Panc1 (cell line): Measurements from ENCODE around the gene ERN1. TPM values are rescaled to one million over a fixed set of nuclear protein-coding genes. Genes with fewer than 3 reads are reported as not detected.

ENCODE experiments used
- ATAC-seq: fragments of 200-7000 bp; cut with Tn5 transposase; 2 replicates; pipeline ENCODE4 v1.9.1; 2020; ENCODE audit warnings: mild to moderate bottlenecking, moderate library complexity
- BruUV-seq: library from RNA; stranded (reverse); fragments of 400-500 nt; replicated peaks from 2 replicates; lab custom pipeline; 2021; lab: Mats Ljungman, UMichigan
- CTCF ChIA-PET: fragments of 300-600 bp; sonication (Branson Sonifier 250); formaldehyde crosslinking; loops from one replicate; lab custom pipeline; 2022; ENCODE audit warnings: antibody characterized with exemption; lab: Charles Lee
- POLR2A ChIA-PET: fragments of 300-600 bp; sonication (Branson Sonifier 250); formaldehyde crosslinking; loops from one replicate; lab custom pipeline; 2022; ENCODE audit warnings: antibody characterized with exemption; lab: Charles Lee
- DNase-seq: peaks from one replicate; pipeline ENCODE4 v3.0.0-alpha.2; 2010; ENCODE audit warnings: low read depth, low spot score
- H3K27ac ChIP-seq: 2 replicates; pipeline ENCODE4 v1.5.1; 2011; ENCODE audit warnings: mild to moderate bottlenecking, low read length, inconsistent platforms
- H3K27me3 ChIP-seq: fragments of 200-500 bp; sonication (Bioruptor generic); 2 replicates; pipeline ENCODE4 v1.6.0; 2014; ENCODE audit warnings: low read length, inconsistent platforms; ENCODE audit not compliant: control insufficient read depth, insufficient read depth
- H3K36me3 ChIP-seq: fragments of 200-500 bp; sonication (Bioruptor generic); 2 replicates; pipeline ENCODE4 v1.5.1; 2014; ENCODE audit warnings: inconsistent platforms, mild to moderate bottlenecking, low read length, moderate library complexity; ENCODE audit not compliant: control insufficient read depth, insufficient read depth
- H3K4me1 ChIP-seq: 2 replicates; pipeline ENCODE4 v1.5.1; 2011; ENCODE audit warnings: inconsistent platforms, mild to moderate bottlenecking, low read length, moderate library complexity; ENCODE audit not compliant: control insufficient read depth, insufficient read depth
- H3K4me3 ChIP-seq, 2 experiments: 2 replicates each; pipeline ENCODE4 v1.5.1; 2011 to 2012; ENCODE audit warnings: low read depth in 2 of 2, low read length in 2 of 2, mild to moderate bottlenecking in 2 of 2, inconsistent platforms in 1 of 2, moderate library complexity in 1 of 2
- H3K9me3 ChIP-seq: fragments of 200-500 bp; sonication (Bioruptor generic); 2 replicates; pipeline ENCODE4 v1.5.1; 2014; ENCODE audit warnings: low read depth, mild to moderate bottlenecking, inconsistent platforms, low read length, moderate library complexity; ENCODE audit not compliant: control insufficient read depth, insufficient read depth
- CTCF ChIP-seq: fragments of 450-650 bp; IDR thresholded peaks from 2 replicates; pipeline ENCODE4 v1.5.1; 2017; ENCODE audit warnings: mild to moderate bottlenecking
- POLR2AphosphoS5 ChIP-seq: IDR thresholded peaks from 2 replicates; pipeline ENCODE4 v1.6.1; 2012; ENCODE audit warnings: mild to moderate bottlenecking, low read depth, low read length, moderate library complexity
- REST ChIP-seq, 2 experiments: IDR thresholded peaks; 2 replicates each; pipeline ENCODE4 v1.6.1; 2011 to 2012; ENCODE audit warnings: low read depth in 2 of 2, control low read depth in 1 of 2, low read length in 1 of 2, mild to moderate bottlenecking in 1 of 2, moderate library complexity in 1 of 2; ENCODE audit not compliant: insufficient read depth in 1 of 2
- SIN3A ChIP-seq: IDR thresholded peaks from 2 replicates; pipeline ENCODE4 v1.6.1; 2012; ENCODE audit warnings: low read depth, mild to moderate bottlenecking, low read length, moderate library complexity, borderline replicate concordance; ENCODE audit not compliant: insufficient read depth
- TCF7L2 ChIP-seq: IDR thresholded peaks from 2 replicates; pipeline ENCODE4 v1.6.1; 2011; ENCODE audit warnings: mild to moderate bottlenecking, low read depth, low read length, inconsistent platforms
- in situ Hi-C: cut with HindIII; loops from 2 replicates; pipeline ENCODE4 v1.10.0; 2016; ENCODE audit warnings: low sequenced_read_pairs, low pct_unique_long_range_greater_than_20kb
- intact Hi-C: fragments of 100-400 bp; cut with micrococcal nuclease; formaldehyde crosslinking; loops from one replicate; pipeline ENCODE4 v1.10.0; 2022; ENCODE audit not compliant: unreplicated experiment
- total RNA-seq: library from RNA; stranded (reverse); gene quantifications from one replicate; pipeline ENCODE4 v1.2.1, GENCODE V29; 2021; ENCODE audit not compliant: unreplicated experiment

Gene ERN1
- total RNA-seq, 1 experiment from 2014 or later, result 12.1 TPM

GRCh38 chr17:64061178-64061898, 68.6 kb downstream of the ERN1 start:
- in situ Hi-C loops (no loop called here), intact Hi-C loops (loop anchor here (10.0 kb wide), 1 partner anchor 73 kb away; the partner anchor contains the start of gene ERN1)
- ATAC-seq (no peak), DNase-seq (no peak)
- H3K9me3 ChIP-seq, result no peaks in the 10 kb centered on the region
- TF ChIP-seq TCF7L2 (no peak), CTCF (no peak), POLR2AphosphoS5 (no peak), SIN3A (no peak), REST (IDR thresholded peaks at IDR 0.05; ENCODE audit: insufficient read depth in 1 of 2, low read depth in 2 of 2, low read length in 1 of 2) (no peak)
- no peaks in the 10 kb centered on the region for H3K36me3 ChIP-seq
- ChIA-PET CTCF (no interaction called here), POLR2A (no interaction called here)
- H3K27ac ChIP-seq, result no peak overlapping the region
- H3K27me3 ChIP-seq, result no peaks in the 10 kb centered on the region
- H3K4me3 ChIP-seq, result no peak overlapping the region
- H3K4me1 ChIP-seq, result no peaks in the 10 kb centered on the region
- no TSS peak for BruUV-seq

GRCh38 chr17:64060331-64060730, 69.6 kb downstream of the ERN1 start:
- ChIA-PET POLR2A (no interaction called here), CTCF (no interaction called here)
- intact Hi-C loops (loop anchor here (10.0 kb wide), 1 partner anchor 74 kb away; the partner anchor contains the start of gene ERN1), in situ Hi-C loops (no loop called here)
- Histone ChIP-seq H3K9me3 (no peaks in the 10 kb centered on the region), H3K27ac (no peak overlapping the region), H3K4me1 (no peaks in the 10 kb centered on the region), H3K4me3 (no peak overlapping the region), H3K36me3 (no peaks in the 10 kb centered on the region), H3K27me3 (no peaks in the 10 kb centered on the region)
- DNase-seq (no peak), ATAC-seq (no peak)
- BruUV-seq, result no TSS peak
- TF ChIP-seq REST (IDR thresholded peaks at IDR 0.05; ENCODE audit: insufficient read depth in 1 of 2, low read depth in 2 of 2, low read length in 1 of 2) (no peak), CTCF (no peak), TCF7L2 (no peak), SIN3A (no peak), POLR2AphosphoS5 (no peak)
